Omental fat pad (tissue), 4 donors: Measurements from ENCODE around the gene ZNF142. TPM values are rescaled to one million over a fixed set of nuclear protein-coding genes. Genes with fewer than 3 reads are reported as not detected.

Experiments
- ATAC-seq: fragments of 150-250 bp; one replicate; pipeline ENCODE4 v1.9.1; 2016; ENCODE audit warnings: mild to moderate bottlenecking, moderate library complexity; ENCODE audit not compliant: low FRiP score
- DNase-seq: peaks from one replicate; pipeline ENCODE4 v3.0.0-alpha.2; 2019; ENCODE audit warnings: low spot score
- total RNA-seq, 4 donors: library from RNA; depleted of rRNA; stranded (reverse); fragments of >200 nt; gene quantifications; one replicate each; pipeline ENCODE4 v1.1.0, GENCODE V29; 2016
- TF ChIP-seq, protein P1 (sequence below), 3 donors: fragments of 450-650 bp; IDR thresholded peaks; one replicate each; pipeline ENCODE4 v1.5.1; 2016 to 2017; ENCODE audit warnings: antibody characterized with exemption in 3 of 3, mild to moderate bottlenecking in 3 of 3, moderate library complexity in 2 of 3

ZNF142 gene
- total RNA-seq, 4 donors from 2014 or later: 10.0 to 26.0 (median 18.1) TPM

GRCh38 chr2:218663901-218664300 lies 4.5 kb upstream of the ZNF142 start:
- ATAC-seq (no peak), DNase-seq (no peak)
- TF ChIP-seq, protein P1, sequence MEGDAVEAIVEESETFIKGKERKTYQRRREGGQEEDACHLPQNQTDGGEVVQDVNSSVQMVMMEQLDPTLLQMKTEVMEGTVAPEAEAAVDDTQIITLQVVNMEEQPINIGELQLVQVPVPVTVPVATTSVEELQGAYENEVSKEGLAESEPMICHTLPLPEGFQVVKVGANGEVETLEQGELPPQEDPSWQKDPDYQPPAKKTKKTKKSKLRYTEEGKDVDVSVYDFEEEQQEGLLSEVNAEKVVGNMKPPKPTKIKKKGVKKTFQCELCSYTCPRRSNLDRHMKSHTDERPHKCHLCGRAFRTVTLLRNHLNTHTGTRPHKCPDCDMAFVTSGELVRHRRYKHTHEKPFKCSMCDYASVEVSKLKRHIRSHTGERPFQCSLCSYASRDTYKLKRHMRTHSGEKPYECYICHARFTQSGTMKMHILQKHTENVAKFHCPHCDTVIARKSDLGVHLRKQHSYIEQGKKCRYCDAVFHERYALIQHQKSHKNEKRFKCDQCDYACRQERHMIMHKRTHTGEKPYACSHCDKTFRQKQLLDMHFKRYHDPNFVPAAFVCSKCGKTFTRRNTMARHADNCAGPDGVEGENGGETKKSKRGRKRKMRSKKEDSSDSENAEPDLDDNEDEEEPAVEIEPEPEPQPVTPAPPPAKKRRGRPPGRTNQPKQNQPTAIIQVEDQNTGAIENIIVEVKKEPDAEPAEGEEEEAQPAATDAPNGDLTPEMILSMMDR (IDR thresholded peaks at IDR 0.05): no peak

DNA sequence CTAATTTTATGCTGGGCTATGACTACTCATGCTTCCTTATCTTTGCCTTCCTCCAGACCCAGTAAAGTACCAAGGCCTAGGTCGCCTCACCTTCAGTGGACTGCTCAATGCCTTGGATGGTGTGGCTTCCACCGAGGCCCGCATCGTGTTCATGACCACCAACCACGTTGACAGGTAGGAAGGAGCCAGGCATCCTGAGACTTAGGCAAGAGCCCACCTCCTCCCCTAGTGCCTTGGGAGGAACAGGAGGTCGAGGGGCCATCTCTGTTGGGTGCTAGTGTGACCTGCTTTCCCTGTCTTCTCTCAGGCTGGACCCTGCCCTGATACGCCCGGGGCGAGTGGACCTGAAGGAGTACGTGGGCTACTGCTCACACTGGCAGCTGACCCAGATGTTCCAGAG lies 3.4 kb upstream of the ZNF142 start:
- TF ChIP-seq, protein P1 (IDR thresholded peaks at IDR 0.05): no peak
- ATAC-seq: no peak

GRCh38 chr2:218662377-218662776 lies 3.0 kb upstream of the ZNF142 start:
- TF ChIP-seq, protein P1 (IDR thresholded peaks at IDR 0.05): no peak
- DNase-seq (no peak), ATAC-seq (no peak)

More for the DNA sequence above, 3.4 kb upstream of the ZNF142 start:
- no peak for DNase-seq

DNA sequence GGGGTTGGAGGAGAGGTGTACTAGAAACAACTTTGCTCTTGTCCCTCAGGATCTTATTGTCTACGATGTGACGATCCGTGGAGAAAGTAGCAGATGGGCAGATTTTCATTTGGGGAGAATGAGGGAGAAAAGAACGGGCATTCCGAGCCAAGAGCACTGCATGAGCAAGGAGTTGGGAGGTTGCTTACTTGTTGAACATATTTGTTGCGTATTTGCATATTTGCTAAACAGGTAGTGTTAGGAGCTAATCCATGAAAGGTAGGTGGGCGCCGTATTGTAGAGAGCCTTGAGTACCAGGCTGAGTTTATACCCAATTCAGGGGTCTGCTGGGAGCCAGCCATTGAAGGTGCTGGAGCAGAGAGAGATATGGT lies 550 bp upstream of the ZNF142 start:
- ATAC-seq (no peak), DNase-seq (no peak)
- TF ChIP-seq, protein P1 (IDR thresholded peaks at IDR 0.05): no peak

DNA sequence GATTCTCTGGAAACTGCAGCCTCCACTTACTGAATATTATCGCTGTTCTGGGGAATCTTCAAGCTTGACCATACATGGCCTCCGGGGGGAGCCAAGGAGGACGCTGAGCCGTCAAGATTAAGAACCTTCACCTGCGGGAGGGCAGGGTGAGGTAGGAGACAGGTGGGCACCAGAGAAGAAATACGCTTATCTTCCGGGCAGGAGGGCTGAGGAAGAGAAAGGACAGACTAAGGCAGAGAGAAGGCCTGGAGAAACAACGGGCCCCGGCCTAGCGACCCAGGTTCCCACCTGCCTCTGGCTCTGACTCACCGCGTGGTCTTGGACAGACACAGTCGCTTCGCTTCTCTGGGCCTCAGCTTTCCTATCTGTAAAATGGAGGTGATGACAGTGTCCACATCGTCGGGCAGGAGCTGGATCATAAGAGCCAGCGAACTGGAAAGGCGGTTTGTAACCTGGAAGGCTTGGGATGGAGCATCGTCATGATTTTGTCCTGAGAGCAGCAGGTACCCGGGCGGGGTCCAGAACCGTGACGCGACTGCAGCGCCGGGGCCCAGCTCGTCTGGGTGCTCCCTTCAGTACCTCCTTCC lies 659 bp downstream of the ZNF142 start:
- ATAC-seq (peak; percentile 25), DNase-seq (no peak)
- TF ChIP-seq, protein P1 (IDR thresholded peaks at IDR 0.05): no peak

DNA sequence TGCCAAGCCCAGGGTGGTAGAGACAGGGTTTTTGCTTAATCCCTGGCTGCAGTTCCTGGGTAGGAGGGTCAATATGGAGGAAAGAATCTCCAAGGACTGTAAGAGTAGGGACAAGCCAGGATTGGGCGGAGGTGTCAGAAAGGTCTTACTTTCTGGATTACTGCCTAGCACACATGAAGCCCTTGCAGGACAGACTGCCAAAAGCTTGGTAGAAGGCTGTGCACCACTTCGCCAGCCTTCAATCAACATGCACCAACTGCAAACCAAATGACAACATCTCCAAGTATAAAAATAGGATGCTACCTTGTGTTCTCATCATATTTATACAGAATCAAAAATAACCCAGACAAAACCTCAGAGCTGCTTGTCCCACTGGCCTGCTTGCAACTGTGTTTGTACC lies 3.7 kb downstream of the ZNF142 start:
- DNase-seq (no peak), ATAC-seq (no peak)
- TF ChIP-seq, protein P1 (IDR thresholded peaks at IDR 0.05): no peak

GRCh38 chr2:218648787-218649100 lies 10.7 kb downstream of the ZNF142 start:
- no peak for DNase-seq
- ATAC-seq: no peak
- TF ChIP-seq, protein P1 (IDR thresholded peaks at IDR 0.05): no peak
